Activated T-helper 2 cell treated with anti-CD3 and anti-CD28 coated beads, Interferon-gamma antibody, Interleukin-2, Interleukin-4, amounts not matched to agents 10 μg/mL and 5 μg/mL and 100 μg/mL, durations not matched to agents 14 hours and 24 hours and 36 hours (primary cell): ENCODE measurements around the gene UBTD2. TPM values are rescaled to one million over a fixed set of nuclear protein-coding genes. Genes with fewer than 3 reads are reported as not detected.
A peak's percentile ranks its signal among the peaks of the same experiment; 100 is the strongest.
"Not testable (repeated sequence)": the region's sequence is repeated elsewhere in the genome, so short reads cannot be mapped to it uniquely, and the experiment has no call there.

Experiments
- DNase-seq: peaks from one replicate; pipeline ENCODE4 v3.0.0; 2021; ENCODE audit warnings: low spot score
- H3K27ac Mint-ChIP-seq: one replicate; pipeline ENCODE4 v1.8.0; 2021; ENCODE audit warnings: mixed read lengths
- H3K27me3 Mint-ChIP-seq: one replicate; pipeline ENCODE4 v1.8.0; 2021; ENCODE audit warnings: low read depth, mixed read lengths
- H3K36me3 Mint-ChIP-seq: one replicate; pipeline ENCODE4 v1.8.0; 2021; ENCODE audit warnings: low read depth, mixed read lengths
- H3K4me1 Mint-ChIP-seq: one replicate; pipeline ENCODE4 v1.8.0; 2021; ENCODE audit warnings: low read depth, mixed read lengths
- H3K4me3 Mint-ChIP-seq: one replicate; pipeline ENCODE4 v1.8.0; 2021; ENCODE audit warnings: low read depth, mild to moderate bottlenecking, moderate library complexity, mixed read lengths
- H3K9me3 Mint-ChIP-seq: one replicate; pipeline ENCODE4 v1.8.0; 2021; ENCODE audit warnings: mixed read lengths
- intact Hi-C: fragments of 100-400 bp; cut with micrococcal nuclease; formaldehyde crosslinking; loops from one replicate; pipeline ENCODE4 v1.15.1; 2023
- total RNA-seq: library from RNA; stranded (reverse); gene quantifications from 2 replicates; pipeline ENCODE4 v1.2.3, GENCODE V29; 2022

UBTD2 gene
- total RNA-seq, 1 donor from 2014 or later: 6.6 TPM

- Mint-ChIP-seq H3K36me3 (no peaks in the 10 kb centered on the region), H3K4me3 (no peak overlapping the region), H3K4me1 (no peaks in the 10 kb centered on the region), H3K9me3 (no peaks in the 10 kb centered on the region), H3K27ac (no peak overlapping the region), H3K27me3 (peaks cover 7% of the 10 kb centered on the region)
- DNase-seq: no peak
- intact Hi-C loops: no loop called here
Measured at GRCh38 chr5:172305380-172305779, 21.8 kb upstream of the UBTD2 start.

GRCh38 chr5:172303572-172304335, 20.2 kb upstream of the UBTD2 start:
- DNase-seq: no peak
- Mint-ChIP-seq H3K4me3 (no peak overlapping the region), H3K36me3 (no peaks in the 10 kb centered on the region), H3K27ac (no peak overlapping the region), H3K4me1 (no peaks in the 10 kb centered on the region), H3K27me3 (peaks cover 6% of the 10 kb centered on the region), H3K9me3 (no peaks in the 10 kb centered on the region)
- intact Hi-C loops: no loop called here

- no peaks in the 10 kb centered on the region for H3K4me1 Mint-ChIP-seq
- H3K27me3 Mint-ChIP-seq: peaks cover 6% of the 10 kb centered on the region
- H3K36me3 Mint-ChIP-seq: no peaks in the 10 kb centered on the region
- no peak overlapping the region for H3K27ac Mint-ChIP-seq
- intact Hi-C loops: no loop called here
- no peaks in the 10 kb centered on the region for H3K9me3 Mint-ChIP-seq
- H3K4me3 Mint-ChIP-seq: no peak overlapping the region
- DNase-seq: no peak
Measured at GRCh38 chr5:172303162-172303561, 19.6 kb upstream of the UBTD2 start.

GRCh38 chr5:172302047-172302710, 18.6 kb upstream of the UBTD2 start:
- no peaks in the 10 kb centered on the region for H3K4me1 Mint-ChIP-seq
- intact Hi-C loops: no loop called here
- peaks cover 6% of the 10 kb centered on the region for H3K27me3 Mint-ChIP-seq
- DNase-seq: no peak
- H3K27ac Mint-ChIP-seq: no peak overlapping the region
- no peaks in the 10 kb centered on the region for H3K9me3 Mint-ChIP-seq
- H3K36me3 Mint-ChIP-seq: no peaks in the 10 kb centered on the region
- no peak overlapping the region for H3K4me3 Mint-ChIP-seq

- DNase-seq: no peak
- no peaks in the 10 kb centered on the region for H3K4me1 Mint-ChIP-seq
- H3K9me3 Mint-ChIP-seq: no peaks in the 10 kb centered on the region
- H3K27me3 Mint-ChIP-seq: peaks cover 11% of the 10 kb centered on the region
- H3K4me3 Mint-ChIP-seq: no peak overlapping the region
- no peak overlapping the region for H3K27ac Mint-ChIP-seq
- intact Hi-C loops: no loop called here
- no peaks in the 10 kb centered on the region for H3K36me3 Mint-ChIP-seq
Measured at GRCh38 chr5:172299916-172300439, 16.4 kb upstream of the UBTD2 start.

GRCh38 chr5:172294831-172295230, 11.3 kb upstream of the UBTD2 start:
- Mint-ChIP-seq H3K27ac (no peak overlapping the region), H3K36me3 (no peaks in the 10 kb centered on the region), H3K27me3 (peaks cover 11% of the 10 kb centered on the region), H3K4me1 (peaks cover 3% of the 10 kb centered on the region), H3K4me3 (no peak overlapping the region), H3K9me3 (no peaks in the 10 kb centered on the region)
- no peak for DNase-seq
- intact Hi-C loops: no loop called here

- Mint-ChIP-seq H3K4me1 (peaks cover 3% of the 10 kb centered on the region), H3K36me3 (no peaks in the 10 kb centered on the region), H3K4me3 (no peak overlapping the region), H3K9me3 (no peaks in the 10 kb centered on the region), H3K27me3 (peaks cover 12% of the 10 kb centered on the region), H3K27ac (no peak overlapping the region)
- intact Hi-C loops: loop anchor here (2.0 kb wide), 1 partner anchor 381 kb away; no protein-coding TSS in a partner anchor
- DNase-seq: no peak
Measured at GRCh38 chr5:172293745-172294342, 10.3 kb upstream of the UBTD2 start.

GRCh38 chr5:172293054-172293744, 9.6 kb upstream of the UBTD2 start:
- Mint-ChIP-seq H3K4me3 (no peak overlapping the region), H3K4me1 (peaks cover 3% of the 10 kb centered on the region), H3K36me3 (no peaks in the 10 kb centered on the region), H3K9me3 (no peaks in the 10 kb centered on the region), H3K27ac (no peak overlapping the region), H3K27me3 (peaks cover 12% of the 10 kb centered on the region)
- DNase-seq: peak; percentile 49
- intact Hi-C loops: loop anchor here (2.0 kb wide), 1 partner anchor 380 kb away; no protein-coding TSS in a partner anchor

GRCh38 chr5:172291837-172292236, 8.3 kb upstream of the UBTD2 start:
- H3K9me3 Mint-ChIP-seq, H3K4me3 Mint-ChIP-seq, H3K36me3 Mint-ChIP-seq, H3K27ac Mint-ChIP-seq, DNase-seq, H3K4me1 Mint-ChIP-seq: not testable (repeated sequence)
- peaks cover 14% of the 10 kb centered on the region for H3K27me3 Mint-ChIP-seq
- intact Hi-C loops: loop anchor here (2.0 kb wide), 1 partner anchor 379 kb away; no protein-coding TSS in a partner anchor

- H3K27me3 Mint-ChIP-seq: peaks cover 18% of the 10 kb centered on the region
- no peaks in the 10 kb centered on the region for H3K36me3 Mint-ChIP-seq
- no peak for DNase-seq
- peaks cover 9% of the 10 kb centered on the region for H3K4me1 Mint-ChIP-seq
- H3K9me3 Mint-ChIP-seq: no peaks in the 10 kb centered on the region
- H3K27ac Mint-ChIP-seq: no peak overlapping the region
- intact Hi-C loops: no loop called here
- H3K4me3 Mint-ChIP-seq: no peak overlapping the region
Measured at GRCh38 chr5:172288465-172288864, 4.9 kb upstream of the UBTD2 start.

- DNase-seq, H3K4me3 Mint-ChIP-seq, H3K9me3 Mint-ChIP-seq, intact Hi-C loops, H3K27ac Mint-ChIP-seq, H3K36me3 Mint-ChIP-seq: not testable (repeated sequence)
- Mint-ChIP-seq H3K27me3 (peaks cover 23% of the 10 kb centered on the region), H3K4me1 (peaks cover 14% of the 10 kb centered on the region)
Measured at GRCh38 chr5:172287140-172287539, 3.6 kb upstream of the UBTD2 start.
